HUES64 (cell line): ENCODE data around the gene TMEM184B.

Experiments used
- H3K27ac ChIP-seq: 2 replicates; pipeline ENCODE4 v1.7.0; 2013; ENCODE audit warnings: low read depth, low read length, inconsistent platforms
- H3K27me3 ChIP-seq: 2 replicates; pipeline ENCODE4 v1.6.1; 2013; ENCODE audit warnings: mild to moderate bottlenecking, low read length; ENCODE audit not compliant: insufficient read depth
- H3K36me3 ChIP-seq: 2 replicates; pipeline ENCODE4 v1.6.1; 2013; ENCODE audit warnings: mild to moderate bottlenecking, low read length; ENCODE audit not compliant: insufficient read depth
- H3K4me1 ChIP-seq: 2 replicates; pipeline ENCODE4 v1.6.1; 2013; ENCODE audit warnings: mild to moderate bottlenecking, low read length, moderate library complexity; ENCODE audit not compliant: insufficient read depth
- H3K4me3 ChIP-seq: 2 replicates; pipeline ENCODE4 v1.5.1; 2013; ENCODE audit warnings: mild to moderate bottlenecking, low read length, moderate library complexity
- H3K9ac ChIP-seq: 2 replicates; pipeline ENCODE4 v1.6.1; 2013; ENCODE audit warnings: mild to moderate bottlenecking, low read depth, low read length
- H3K9me3 ChIP-seq: 2 replicates; pipeline ENCODE4 v1.6.1; 2013; ENCODE audit warnings: low read depth, low read length; ENCODE audit not compliant: insufficient read depth
- WGBS: fragments of 150-250, 120-280 bp; methylation state at CpG from one replicate; pipeline ENCODE4 v1.1.7; 2013; ENCODE audit warnings: missing lambda C conversion rate; 5-methylcytosine and 5-hydroxymethylcytosine counted together

The TMEM184B gene

DNA sequence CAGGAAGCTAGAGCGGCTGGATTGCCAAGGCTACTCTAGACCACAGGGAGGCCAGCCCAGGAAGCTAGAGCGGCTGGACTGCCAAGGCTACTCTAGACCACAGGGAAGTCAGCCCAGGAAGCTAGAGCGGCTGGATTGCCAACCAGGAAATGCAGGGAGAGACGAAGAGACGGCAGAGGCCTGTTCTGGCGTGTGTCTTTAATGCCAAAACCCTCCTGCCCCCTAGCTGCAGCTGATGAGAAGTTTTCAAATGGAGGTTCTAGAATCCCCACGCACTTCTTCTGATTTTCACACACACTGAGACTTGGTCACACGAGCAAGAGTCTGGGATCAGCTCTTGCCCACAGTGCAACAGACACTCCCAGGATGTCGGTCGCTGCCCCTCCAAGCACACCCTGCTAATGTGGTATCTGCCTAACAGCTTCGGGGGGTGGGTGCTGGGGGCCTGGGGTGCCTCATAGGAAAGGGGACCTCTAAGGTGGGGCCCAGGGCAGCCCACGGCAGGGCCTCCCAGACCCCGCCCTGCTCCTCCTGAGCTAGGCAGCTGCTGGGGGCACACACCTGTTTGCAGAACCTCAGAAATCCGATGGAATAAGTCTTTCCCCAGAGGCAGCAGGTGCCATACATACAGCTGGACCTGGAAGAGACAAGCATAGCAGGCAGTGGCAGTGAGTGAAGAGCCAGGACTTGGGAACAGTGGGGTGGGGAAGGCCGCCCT lies 42.5 kb downstream of the TMEM184B start:
- WGBS = 88% methylated on average over 15 of the region's 15 CpGs
- no peak overlapping the region for H3K27ac ChIP-seq
- no peak overlapping the region for H3K4me3 ChIP-seq
- no peak overlapping the region for H3K9ac ChIP-seq
- no peaks in the 10 kb centered on the region for H3K27me3 ChIP-seq
- H3K4me1 ChIP-seq = no peaks in the 10 kb centered on the region
- H3K36me3 ChIP-seq = peaks cover 85% of the 10 kb centered on the region
- no peaks in the 10 kb centered on the region for H3K9me3 ChIP-seq

- no peak overlapping the region for H3K4me3 ChIP-seq
Observed at GRCh38 chr22:38228873-38229740, 43.7 kb downstream of the TMEM184B start.

DNA sequence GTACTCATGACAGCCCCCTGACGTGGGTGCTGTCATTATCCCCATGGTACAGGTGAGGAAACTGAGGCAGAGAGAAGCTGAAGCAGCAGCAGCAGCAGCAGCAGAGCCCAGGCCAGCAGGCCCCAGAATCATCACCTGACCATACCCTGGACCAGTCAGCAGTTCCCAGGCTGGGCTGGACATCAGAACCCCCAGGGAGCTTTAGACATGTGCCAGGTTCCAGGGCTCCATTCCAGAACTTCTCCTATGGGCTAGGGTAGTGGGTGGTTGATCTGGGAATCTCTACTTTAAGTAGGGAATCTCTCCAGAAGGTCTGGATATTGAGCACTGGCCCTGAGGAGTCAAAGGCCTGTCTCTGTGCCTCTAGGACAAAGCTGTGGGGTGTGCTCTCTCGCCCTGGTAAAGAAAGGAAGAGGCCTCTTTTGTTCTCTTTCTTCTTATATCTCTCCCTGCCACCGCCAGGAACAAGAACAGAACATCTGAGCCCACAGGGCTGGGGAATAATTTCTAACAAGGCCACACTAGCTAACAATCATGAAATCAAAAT lies 44.4 kb downstream of the TMEM184B start:
- Histone ChIP-seq H3K9me3 (no peaks in the 10 kb centered on the region), H3K9ac (no peak overlapping the region)
- 83% methylated on average over 3 of the region's 3 CpGs for WGBS

More at GRCh38 chr22:38228873-38229740, 43.7 kb downstream of the TMEM184B start:
- WGBS = 93% methylated on average over 13 of the region's 14 CpGs
- H3K9ac ChIP-seq = no peak overlapping the region
- no peaks in the 10 kb centered on the region for H3K9me3 ChIP-seq
- H3K4me1 ChIP-seq = no peaks in the 10 kb centered on the region
- no peaks in the 10 kb centered on the region for H3K27me3 ChIP-seq
- peaks cover 83% of the 10 kb centered on the region for H3K36me3 ChIP-seq
- no peak overlapping the region for H3K27ac ChIP-seq

GRCh38 chr22:38226853-38227649 lies 45.8 kb downstream of the TMEM184B start:
- no peak overlapping the region for H3K4me3 ChIP-seq
- no peaks in the 10 kb centered on the region for H3K4me1 ChIP-seq
- H3K36me3 ChIP-seq = peaks cover 70% of the 10 kb centered on the region
- WGBS = 93% methylated on average over 25 of the region's 25 CpGs
- no peak overlapping the region for H3K27ac ChIP-seq
- no peaks in the 10 kb centered on the region for H3K9me3 ChIP-seq
- H3K27me3 ChIP-seq = no peaks in the 10 kb centered on the region
- no peak overlapping the region for H3K9ac ChIP-seq

More for the DNA sequence above, 44.4 kb downstream of the TMEM184B start:
- Histone ChIP-seq H3K27ac (no peak overlapping the region), H3K36me3 (peaks cover 76% of the 10 kb centered on the region), H3K4me1 (no peaks in the 10 kb centered on the region), H3K4me3 (no peak overlapping the region), H3K27me3 (no peaks in the 10 kb centered on the region)

DNA sequence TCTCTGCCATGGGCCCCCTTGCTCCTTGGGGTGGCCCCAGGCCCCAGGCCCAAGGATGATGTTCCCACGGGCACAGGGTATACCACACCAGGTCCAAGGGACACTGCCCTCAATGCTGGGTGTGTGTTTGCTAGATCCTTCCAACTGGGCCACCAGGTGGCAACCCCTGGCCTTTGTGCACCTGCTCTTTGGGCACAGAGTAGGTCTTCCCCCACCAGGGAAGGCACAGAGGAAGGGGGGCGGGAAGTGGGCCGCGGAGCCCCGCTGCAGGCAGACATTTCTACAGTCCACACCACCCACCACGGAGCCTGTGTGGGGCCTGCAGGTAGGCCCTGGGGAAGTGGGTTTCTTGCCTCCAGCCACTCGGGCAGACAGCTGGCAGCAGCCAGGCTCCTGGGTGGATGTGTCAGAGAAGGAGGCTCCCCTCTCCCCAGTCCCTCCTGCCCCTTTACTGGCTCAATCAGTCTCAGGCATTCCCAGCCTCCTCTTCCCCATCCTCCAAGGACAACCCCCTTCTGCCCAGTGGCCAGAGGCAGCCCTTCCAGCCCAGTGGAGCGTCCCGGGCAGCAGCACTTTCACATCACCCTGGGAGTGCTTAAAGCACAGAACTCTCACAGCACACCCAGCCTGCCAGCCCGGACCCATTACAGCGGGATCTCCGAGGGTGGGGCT lies 49.4 kb downstream of the TMEM184B start:
- H3K9me3 ChIP-seq = no peaks in the 10 kb centered on the region
- H3K27ac ChIP-seq = no peak overlapping the region
- no peak overlapping the region for H3K4me3 ChIP-seq
- WGBS = 91% methylated on average over 8 of the region's 12 CpGs
- peaks cover 10% of the 10 kb centered on the region; the same call in 1 of the 2 replicates for H3K4me1 ChIP-seq
- no peak overlapping the region for H3K9ac ChIP-seq
- no peaks in the 10 kb centered on the region for H3K27me3 ChIP-seq
- H3K36me3 ChIP-seq = peaks cover 39% of the 10 kb centered on the region

DNA sequence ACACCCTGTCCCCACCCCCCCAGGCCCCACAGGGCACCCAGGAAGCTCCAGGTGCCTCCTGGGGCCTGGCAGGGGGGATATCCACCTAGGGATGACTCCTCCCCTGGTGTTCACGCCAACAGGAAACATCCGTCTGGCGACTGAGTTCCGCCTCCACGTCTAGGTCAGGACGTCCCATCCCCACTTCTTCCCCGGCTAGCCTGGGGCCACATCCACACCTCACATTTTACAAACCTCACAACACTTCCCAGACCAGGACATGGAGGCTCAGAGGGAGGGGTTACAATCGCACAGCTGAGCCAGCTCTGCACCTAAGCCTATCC lies 50.1 kb downstream of the TMEM184B start:
- no peaks in the 10 kb centered on the region for H3K27me3 ChIP-seq
- H3K36me3 ChIP-seq = peaks cover 32% of the 10 kb centered on the region
- H3K4me1 ChIP-seq = peaks cover 17% of the 10 kb centered on the region
- WGBS = 89% methylated on average over 8 of the region's 8 CpGs
- H3K27ac ChIP-seq = no peak overlapping the region
- H3K4me3 ChIP-seq = no peak overlapping the region
- H3K9ac ChIP-seq = no peak overlapping the region
- H3K9me3 ChIP-seq = no peaks in the 10 kb centered on the region

DNA sequence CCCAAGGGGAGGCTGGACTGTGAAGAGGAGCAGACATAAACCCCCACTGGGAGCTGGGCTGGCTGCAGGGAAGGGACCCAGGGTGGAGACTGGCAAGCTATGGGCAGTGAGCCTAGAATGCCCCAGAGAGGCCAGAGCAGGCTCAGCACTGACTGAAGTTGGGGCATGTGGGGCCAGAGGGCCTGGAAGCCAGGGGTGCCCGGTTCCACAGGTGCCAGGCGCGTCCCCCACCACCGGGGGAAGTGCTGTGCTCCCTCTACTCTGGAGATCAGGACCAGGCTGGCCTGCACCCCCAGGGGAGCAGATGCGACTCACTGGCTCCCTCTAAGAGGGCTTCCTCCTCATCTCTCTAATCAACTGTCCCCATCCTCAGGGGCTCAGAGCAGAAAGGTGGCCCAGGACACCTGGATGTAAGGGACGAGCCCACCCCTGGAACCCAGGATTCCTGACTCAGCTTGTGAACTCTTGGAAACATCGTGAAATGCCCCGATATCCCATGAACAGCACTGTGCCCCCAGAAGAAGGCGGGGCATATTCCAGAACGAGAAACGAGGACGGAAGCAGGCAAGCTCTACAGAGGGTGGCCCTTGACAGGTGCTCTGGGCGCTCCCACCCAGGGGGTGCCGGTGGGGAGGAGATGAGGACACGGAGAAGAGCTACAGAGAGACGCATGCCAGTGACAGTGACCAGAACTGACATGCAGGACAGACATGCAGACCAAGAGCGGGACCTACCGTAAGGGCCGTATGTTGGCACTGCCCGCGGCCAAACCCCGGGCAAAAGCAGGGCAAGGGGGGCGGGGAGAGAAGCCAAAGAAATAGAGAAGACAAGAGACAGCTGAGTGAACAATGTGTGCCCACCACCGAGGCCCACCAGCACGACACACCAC lies 50.7 kb downstream of the TMEM184B start:
- peaks cover 17% of the 10 kb centered on the region for H3K4me1 ChIP-seq
- no peak overlapping the region for H3K27ac ChIP-seq
- H3K27me3 ChIP-seq = no peaks in the 10 kb centered on the region
- peaks cover 26% of the 10 kb centered on the region for H3K36me3 ChIP-seq
- WGBS = 92% methylated on average over 25 of the region's 25 CpGs
- no peak overlapping the region for H3K4me3 ChIP-seq
- H3K9me3 ChIP-seq = no peaks in the 10 kb centered on the region
- no peak overlapping the region for H3K9ac ChIP-seq

GRCh38 chr22:38221407-38221806 lies 51.4 kb downstream of the TMEM184B start:
- WGBS = 96% methylated on average over 20 of the region's 22 CpGs
- Histone ChIP-seq H3K4me1 (peaks cover 17% of the 10 kb centered on the region), H3K9ac (no peak overlapping the region), H3K4me3 (no peak overlapping the region), H3K9me3 (no peaks in the 10 kb centered on the region), H3K27me3 (no peaks in the 10 kb centered on the region), H3K27ac (no peak overlapping the region), H3K36me3 (peaks cover 18% of the 10 kb centered on the region)

DNA sequence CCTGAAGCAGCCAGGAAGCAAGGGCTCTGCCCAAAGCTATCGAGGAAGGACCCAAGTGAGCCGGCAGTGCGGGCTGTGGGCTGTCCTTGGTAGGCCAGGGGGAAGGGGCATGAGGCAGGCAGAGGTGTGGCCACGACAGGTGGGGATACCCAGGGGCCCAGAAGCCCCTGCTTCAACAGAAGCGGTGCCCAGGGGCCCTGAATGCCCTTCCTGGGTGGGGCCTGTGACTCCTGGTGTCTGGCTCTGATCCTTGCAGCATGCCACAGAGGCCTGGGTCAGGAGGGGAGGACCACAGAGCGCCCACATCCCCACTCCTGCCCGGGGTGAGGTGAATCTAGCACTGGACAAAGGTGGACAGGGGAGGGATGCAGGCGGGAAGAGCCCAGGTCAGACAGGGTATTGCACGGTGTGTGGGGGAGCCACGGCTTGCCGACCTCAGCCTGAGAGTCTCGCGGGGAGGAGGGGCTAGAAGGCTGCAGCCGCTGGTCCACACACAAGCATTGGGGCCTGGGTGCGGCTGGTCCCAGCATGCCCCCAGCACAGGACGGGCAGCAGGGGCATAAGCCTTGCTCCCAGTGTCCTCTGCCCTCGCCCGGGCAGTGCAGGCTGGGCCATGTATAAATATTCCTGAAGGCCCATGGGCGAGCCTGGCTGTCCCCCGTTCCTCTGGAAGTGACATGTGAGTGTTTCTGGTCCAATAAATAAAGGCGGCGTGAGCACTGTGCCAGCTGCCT lies 52.0 kb downstream of the TMEM184B start:
- H3K36me3 ChIP-seq = peaks cover 15% of the 10 kb centered on the region
- peaks cover 17% of the 10 kb centered on the region for H3K4me1 ChIP-seq
- no peak overlapping the region for H3K27ac ChIP-seq
- H3K4me3 ChIP-seq = no peak overlapping the region
- WGBS = 92% methylated on average over 22 of the region's 22 CpGs
- no peak overlapping the region for H3K9ac ChIP-seq
- no peaks in the 10 kb centered on the region for H3K9me3 ChIP-seq
- no peaks in the 10 kb centered on the region for H3K27me3 ChIP-seq
